Measurements from ENCODE around the gene KRTAP9-4.
"Not testable (repeated sequence)": the region's sequence is repeated elsewhere in the genome, so short reads cannot be mapped to it uniquely, and the experiment has no call there.

GRCh38 chr17:41275648-41276190 lies 26.2 kb downstream of the KRTAP9-4 start, which contains the start of gene KRTAP9-7:
- not testable (repeated sequence) for TF ChIP-seq ZBTB21 (tag by site-specific recombination; IDR thresholded peaks at IDR 0.05); SETDB1 (IDR thresholded peaks at IDR 0.05; ENCODE audit: insufficient read length, low read length); ZSCAN23 (tag by site-specific recombination; IDR thresholded peaks at IDR 0.05); KLF9 (tag by site-specific recombination; IDR thresholded peaks at IDR 0.05; ENCODE audit: low read depth); ZNF664 (tag by site-specific recombination; IDR thresholded peaks at IDR 0.05); ZNF24 (tag by site-specific recombination; IDR thresholded peaks at IDR 0.05); ZNF274 (IDR thresholded peaks at IDR 0.05; ENCODE audit: low read length); ZNF274 (tag by site-specific recombination; IDR thresholded peaks at IDR 0.05; ENCODE audit: borderline replicate concordance); ZNF544 (tag by site-specific recombination; IDR thresholded peaks at IDR 0.05); CTCF (tag by site-specific recombination; IDR thresholded peaks at IDR 0.05); BCL11A (tag by site-specific recombination; IDR thresholded peaks at IDR 0.05; ENCODE audit: low read depth); GLIS1 (tag by site-specific recombination; IDR thresholded peaks at IDR 0.05); ZNF37A (tag by site-specific recombination; IDR thresholded peaks at IDR 0.05); ELK4 (IDR thresholded peaks at IDR 0.05; ENCODE audit: borderline replicate concordance, low read depth, low read length)
